ENCODE data around the gene SUFU. TPM values are rescaled to one million over a fixed set of nuclear protein-coding genes. Genes with fewer than 3 reads are reported as not detected.

Gene SUFU
- total RNA-seq, 1 donor from 2014 or later, result 12.5 TPM

GRCh38 chr10:102557569-102557968 lies 53.8 kb downstream of the SUFU start:
- Histone ChIP-seq H3K4me3 (no peak overlapping the region), H3K27ac (no peak overlapping the region), H3K27me3 (no peaks in the 10 kb centered on the region), H3K36me3 (no peaks in the 10 kb centered on the region), H3K9me3 (no peaks in the 10 kb centered on the region), H3K4me1 (peaks cover 18% of the 10 kb centered on the region)
- no peak for TF ChIP-seq POLR2AphosphoS5 (IDR thresholded peaks at IDR 0.05; ENCODE audit: insufficient read depth in 1 of 2, low read depth in 1 of 2)
- no peak for TF ChIP-seq POLR2A (IDR thresholded peaks at IDR 0.05)
- TF ChIP-seq CTCF (IDR thresholded peaks at IDR 0.05), result no peak
- DNase-seq (ENCODE audit: extremely low spot score in 2 of 2), result no peak
- intact Hi-C loops (cut with DNase I), result no loop called here

- DNase-seq (ENCODE audit: extremely low spot score in 2 of 2), result no peak
- Histone ChIP-seq H3K27ac (no peak overlapping the region), H3K4me1 (peaks cover 18% of the 10 kb centered on the region), H3K4me3 (no peak overlapping the region), H3K27me3 (no peaks in the 10 kb centered on the region), H3K9me3 (no peaks in the 10 kb centered on the region), H3K36me3 (no peaks in the 10 kb centered on the region)
- TF ChIP-seq POLR2AphosphoS5 (IDR thresholded peaks at IDR 0.05; ENCODE audit: insufficient read depth in 1 of 2, low read depth in 1 of 2) (no peak), CTCF (IDR thresholded peaks at IDR 0.05) (no peak), POLR2A (IDR thresholded peaks at IDR 0.05) (no peak)
- intact Hi-C loops (cut with DNase I), result no loop called here
These were observed 56.0 kb downstream of the SUFU start for GRCh38 chr10:102559764-102560163.

GRCh38 chr10:102564209-102564834 lies 60.5 kb downstream of the SUFU start:
- no peaks in the 10 kb centered on the region for H3K27me3 ChIP-seq
- no peaks in the 10 kb centered on the region for H3K4me1 ChIP-seq
- H3K27ac ChIP-seq, result no peak overlapping the region
- no peak for TF ChIP-seq POLR2AphosphoS5 (IDR thresholded peaks at IDR 0.05; ENCODE audit: insufficient read depth in 1 of 2, low read depth in 1 of 2)
- no peak for TF ChIP-seq CTCF (IDR thresholded peaks at IDR 0.05)
- no peak for TF ChIP-seq POLR2A (IDR thresholded peaks at IDR 0.05)
- DNase-seq (ENCODE audit: extremely low spot score in 2 of 2), result no peak
- no peak overlapping the region for H3K4me3 ChIP-seq
- intact Hi-C loops (cut with DNase I), result no loop called here
- H3K9me3 ChIP-seq, result no peaks in the 10 kb centered on the region
- H3K36me3 ChIP-seq, result no peaks in the 10 kb centered on the region

GRCh38 chr10:102565793-102566192 lies 62.0 kb downstream of the SUFU start:
- H3K36me3 ChIP-seq, result no peaks in the 10 kb centered on the region
- H3K4me3 ChIP-seq, result no peak overlapping the region
- DNase-seq (ENCODE audit: extremely low spot score in 2 of 2), result no peak
- H3K27me3 ChIP-seq, result no peaks in the 10 kb centered on the region
- H3K27ac ChIP-seq, result no peak overlapping the region
- intact Hi-C loops (cut with DNase I), result no loop called here
- no peaks in the 10 kb centered on the region for H3K9me3 ChIP-seq
- H3K4me1 ChIP-seq, result no peaks in the 10 kb centered on the region
- no peak for TF ChIP-seq POLR2A (IDR thresholded peaks at IDR 0.05)
- TF ChIP-seq CTCF (IDR thresholded peaks at IDR 0.05), result no peak
- TF ChIP-seq POLR2AphosphoS5 (IDR thresholded peaks at IDR 0.05; ENCODE audit: insufficient read depth in 1 of 2, low read depth in 1 of 2), result no peak

GRCh38 chr10:102578782-102579181 lies 75.0 kb downstream of the SUFU start:
- TF ChIP-seq POLR2A (IDR thresholded peaks at IDR 0.05), result no peak
- H3K36me3 ChIP-seq, result no peaks in the 10 kb centered on the region
- no peak for DNase-seq (ENCODE audit: extremely low spot score in 2 of 2)

More at GRCh38 chr10:102578782-102579181, 75.0 kb downstream of the SUFU start:
- H3K4me1 ChIP-seq, result peaks cover 25% of the 10 kb centered on the region
- H3K9me3 ChIP-seq, result no peaks in the 10 kb centered on the region
- intact Hi-C loops (cut with DNase I), result no loop called here
- H3K27ac ChIP-seq, result no peak overlapping the region
- H3K27me3 ChIP-seq, result no peaks in the 10 kb centered on the region
- H3K4me3 ChIP-seq, result no peak overlapping the region

All from vagina (tissue), 2 donors.